RPMI8226 (cell line): ENCODE results near the gene PDE1A.
"Not testable (repeated sequence)": the region's sequence is repeated elsewhere in the genome, so short reads cannot be mapped to it uniquely, and the experiment has no call there.

ENCODE experiments used
- DNase-seq: peaks from one replicate; pipeline ENCODE4 v3.0.0-alpha.2; 2015

The PDE1A gene

DNA sequence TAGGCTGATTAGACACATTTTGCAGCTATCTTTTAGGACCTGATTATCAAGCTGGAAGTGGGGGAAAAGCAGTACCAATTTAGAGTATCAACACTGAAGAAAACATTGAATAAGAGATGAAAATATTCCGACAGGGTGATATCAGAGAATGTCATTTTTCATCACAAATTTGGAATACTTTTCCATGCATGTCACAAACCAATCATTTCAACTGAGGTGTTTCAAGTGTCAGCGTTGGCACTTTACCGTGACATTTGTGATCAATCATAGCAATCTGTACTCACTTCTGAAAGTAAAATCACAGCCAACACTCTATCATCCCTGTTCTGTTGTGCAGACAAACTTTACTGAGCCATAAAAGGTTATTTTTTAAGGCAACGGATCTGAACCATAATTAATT lies 75.4 kb downstream of the PDE1A start:
- DNase-seq = no peak

DNA sequence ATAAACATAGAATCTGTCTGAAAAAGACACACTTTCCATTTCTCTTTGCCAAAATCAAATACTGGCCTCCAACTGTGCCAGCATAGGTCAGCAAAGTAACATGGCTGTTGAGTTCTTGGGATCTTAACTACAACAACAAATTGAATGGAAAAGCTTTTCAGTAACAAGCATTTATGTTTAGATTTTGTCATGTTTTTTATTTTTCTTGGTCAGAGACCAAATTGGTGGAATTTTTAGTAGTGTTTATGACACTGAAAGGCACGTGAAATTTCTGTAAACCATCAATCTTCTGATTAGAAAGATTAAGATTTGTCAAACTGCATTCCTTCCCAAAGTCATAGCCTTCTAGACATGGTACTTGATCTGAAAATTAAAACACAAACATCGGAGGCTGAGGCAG lies 77.6 kb downstream of the PDE1A start:
- no peak for DNase-seq

DNA sequence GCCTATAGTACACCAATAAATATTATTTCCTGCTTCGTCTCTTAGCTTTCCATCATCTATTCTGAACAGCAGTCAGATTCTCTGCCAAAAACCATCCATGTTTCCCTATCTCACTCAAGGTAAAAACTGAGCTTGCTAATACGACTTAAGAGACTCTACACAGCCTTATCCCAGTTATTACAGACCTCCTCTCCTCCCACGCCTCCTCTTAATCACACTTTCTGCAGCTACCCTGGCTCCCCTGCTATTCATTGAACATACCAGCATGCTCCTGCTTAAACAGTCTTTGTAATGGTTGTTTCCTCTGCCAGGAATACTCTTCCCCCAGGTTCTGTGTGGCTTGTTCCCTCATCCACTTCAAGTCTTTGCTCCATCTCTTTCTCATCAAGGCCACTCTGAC lies 81.5 kb downstream of the PDE1A start:
- DNase-seq = no peak

DNA sequence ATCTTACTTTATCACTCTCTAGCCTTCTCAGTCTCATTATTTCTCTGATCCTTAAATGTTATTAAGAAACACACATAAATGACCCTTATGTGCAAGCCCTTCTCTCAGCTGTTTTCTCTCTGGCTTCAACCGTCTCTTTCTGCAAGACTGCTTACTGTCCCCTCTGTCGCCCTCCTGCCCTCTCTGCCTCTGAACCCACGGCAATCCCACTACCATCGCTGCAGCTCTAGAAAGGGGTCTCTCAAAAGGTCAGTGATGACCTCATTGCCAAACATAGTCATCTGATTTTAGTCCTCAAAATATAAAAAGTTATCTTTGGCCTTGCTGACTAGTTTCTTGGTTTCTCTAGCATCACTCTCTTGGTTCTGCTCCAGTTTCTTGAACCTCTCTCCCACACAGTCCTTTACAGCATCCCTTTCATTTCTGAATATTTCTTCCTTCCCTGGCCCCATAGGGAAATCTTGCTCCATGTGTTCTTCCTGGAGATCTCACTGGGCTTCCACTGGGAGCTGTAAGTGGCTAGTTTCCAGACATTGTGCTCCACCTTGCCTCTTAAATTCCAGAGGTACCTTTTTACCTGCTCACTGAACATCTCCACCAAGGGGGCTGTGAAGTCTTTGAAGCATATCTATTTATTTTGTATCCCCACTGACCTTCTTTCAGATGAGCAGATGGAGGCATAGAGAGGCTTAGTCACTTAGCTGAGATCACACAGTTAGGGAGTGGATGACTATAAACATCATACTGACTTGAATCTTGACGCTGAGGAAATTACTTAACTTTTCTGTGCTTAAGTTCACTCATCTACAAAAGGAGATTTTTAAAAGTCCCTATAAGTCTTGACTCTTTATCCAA lies 96.2 kb downstream of the PDE1A start:
- DNase-seq = no peak

DNA sequence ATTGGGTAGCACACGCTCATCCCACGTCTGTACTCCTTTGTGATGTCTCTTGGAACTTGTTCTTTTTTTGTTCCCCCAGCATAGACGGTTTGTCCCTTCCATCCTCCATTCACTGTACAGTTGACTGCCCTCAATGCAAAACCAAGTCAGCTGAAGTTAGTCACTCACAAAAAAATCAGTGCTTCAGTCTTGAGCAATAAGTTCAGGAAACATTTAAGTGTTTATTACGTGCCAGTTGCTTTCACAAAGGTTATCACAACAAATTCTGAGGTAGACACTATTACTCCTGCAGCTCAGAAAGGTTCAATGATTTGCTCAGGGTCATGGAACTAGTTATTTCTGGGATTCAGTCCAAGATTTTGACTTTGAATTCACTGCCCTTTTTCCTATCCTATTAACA lies 102.2 kb downstream of the PDE1A start:
- DNase-seq = no peak

DNA sequence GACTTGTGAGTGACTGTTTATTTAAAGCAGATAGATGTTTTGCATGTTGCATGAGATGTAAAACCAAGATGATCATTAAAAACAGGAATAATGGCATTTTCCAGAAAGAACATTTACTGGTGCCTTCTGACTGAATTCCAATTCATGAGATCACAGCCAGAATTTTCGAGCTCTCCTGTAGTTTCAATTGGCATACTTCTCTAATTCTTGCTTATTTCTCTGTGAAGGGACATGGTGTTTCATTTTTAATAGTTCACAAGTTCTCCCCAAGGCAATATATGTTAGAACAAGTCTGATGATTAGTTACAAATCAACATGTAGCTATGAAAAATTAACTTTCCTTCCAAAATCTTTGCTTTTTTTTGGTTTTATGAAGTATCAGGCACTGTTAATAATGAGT lies 105.7 kb downstream of the PDE1A start:
- no peak for DNase-seq

DNA sequence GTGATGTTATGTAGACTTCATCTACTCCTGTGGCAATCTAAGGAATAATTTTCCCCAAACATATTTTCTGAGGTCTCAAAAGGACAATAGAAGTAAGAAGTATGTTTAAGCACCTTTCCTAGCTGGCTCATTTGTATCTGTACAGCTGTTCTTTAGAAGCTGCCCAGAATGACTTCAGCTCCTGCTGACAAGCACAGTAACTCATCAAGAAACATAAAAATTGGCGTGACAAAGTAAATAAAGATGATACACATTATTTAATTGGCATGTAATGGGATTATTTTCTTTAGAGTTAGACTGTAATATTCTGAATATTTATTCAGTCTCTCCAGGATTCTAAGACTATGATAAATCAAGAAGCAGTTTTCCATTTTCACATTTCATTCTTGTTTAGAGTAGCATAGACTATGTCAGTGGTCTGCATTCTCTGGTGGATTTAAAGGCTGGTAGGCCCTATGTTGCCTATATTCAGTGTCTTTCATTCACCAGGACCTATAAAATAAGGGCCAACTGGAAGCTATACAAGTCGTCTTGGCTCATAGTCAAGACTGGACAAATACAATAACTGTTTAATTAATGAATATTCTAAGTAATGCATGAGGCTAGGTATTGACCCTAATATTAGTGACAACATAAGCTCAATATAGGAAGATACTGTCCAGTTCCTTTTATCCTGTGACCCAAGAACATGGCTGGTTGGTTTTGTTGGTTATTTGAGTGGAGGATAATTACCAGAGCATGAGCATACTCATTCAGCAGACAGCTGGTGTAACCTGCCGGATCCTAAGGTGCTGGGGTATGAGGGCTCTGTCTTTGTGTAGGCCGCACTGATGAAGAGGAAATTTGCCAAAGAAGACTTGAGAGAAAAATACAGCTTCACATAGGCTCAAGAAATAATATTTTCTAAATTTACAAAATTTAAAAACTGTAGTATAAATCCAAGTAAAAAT lies 107.0 kb downstream of the PDE1A start:
- DNase-seq = no peak

DNA sequence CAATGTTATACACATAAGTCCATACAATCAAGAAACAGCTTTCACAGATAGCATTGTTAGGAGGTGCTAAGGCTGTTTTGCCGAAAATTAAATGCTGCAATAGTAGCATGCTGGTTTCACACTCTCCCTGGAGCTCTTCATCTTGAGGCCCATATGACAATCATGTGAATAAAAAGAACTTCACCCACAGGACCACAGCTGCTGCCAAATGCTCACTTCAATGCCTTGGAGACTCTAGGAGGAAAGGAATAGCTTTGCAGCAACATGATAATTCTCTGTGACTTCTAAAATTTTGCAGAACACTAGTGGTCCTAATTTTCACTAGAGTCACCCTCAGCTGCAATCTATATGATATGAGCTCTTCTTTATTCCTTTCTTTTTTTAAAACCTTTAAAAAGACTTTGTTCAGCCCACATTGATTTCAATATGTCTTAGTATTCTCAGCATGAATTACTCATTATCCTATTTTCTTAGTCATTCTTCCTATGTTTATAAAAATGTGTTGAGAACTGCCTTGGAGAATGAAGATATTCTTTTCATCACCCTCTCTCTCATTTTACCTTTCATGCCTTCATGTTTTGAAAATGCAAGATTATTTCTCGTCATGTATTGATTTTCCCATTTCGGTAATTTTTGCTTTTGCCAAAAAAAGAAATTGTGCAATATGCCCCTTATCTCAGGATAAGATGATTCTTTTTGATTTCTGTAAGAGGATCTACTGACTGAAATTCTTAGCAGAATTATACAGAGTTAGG lies 108.2 kb downstream of the PDE1A start:
- no peak for DNase-seq

DNA sequence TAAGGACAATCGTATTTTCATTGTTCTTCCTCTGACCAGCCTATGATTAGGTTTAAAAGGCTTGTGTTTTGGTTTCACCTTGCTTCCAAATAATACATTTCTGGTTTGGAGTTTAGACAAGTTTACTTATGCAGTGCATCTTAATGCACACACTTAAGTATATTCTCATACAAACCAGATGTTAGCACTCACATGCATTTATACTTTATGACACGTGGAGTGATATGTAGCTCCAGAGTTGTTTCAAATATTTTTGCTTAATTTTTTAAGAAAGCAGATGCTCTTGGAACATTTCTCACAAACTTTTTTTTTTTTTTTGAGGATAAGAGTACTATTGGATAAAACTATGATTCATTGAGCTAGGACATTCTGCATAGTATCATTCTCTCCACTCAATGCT lies 109.9 kb downstream of the PDE1A start:
- DNase-seq = no peak

DNA sequence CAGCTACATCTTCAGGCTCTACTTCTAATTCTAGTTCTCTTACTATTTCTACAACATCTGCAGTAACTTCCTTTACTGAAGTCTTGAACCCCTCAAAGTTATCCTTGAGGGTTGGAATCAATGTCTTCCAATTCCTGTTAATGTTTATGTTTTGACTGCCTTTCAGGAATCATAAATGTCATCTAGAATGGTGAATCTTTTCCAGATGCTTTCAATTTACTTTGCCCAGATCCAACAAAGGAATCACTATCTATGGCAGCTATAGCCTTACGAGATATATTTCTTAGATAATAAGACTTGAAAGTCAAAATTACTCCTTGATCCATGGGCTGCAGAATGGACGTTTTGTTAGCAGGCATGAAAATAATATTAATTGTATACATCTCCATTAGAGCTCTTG lies 123.9 kb downstream of the PDE1A start:
- no peak for DNase-seq

DNA sequence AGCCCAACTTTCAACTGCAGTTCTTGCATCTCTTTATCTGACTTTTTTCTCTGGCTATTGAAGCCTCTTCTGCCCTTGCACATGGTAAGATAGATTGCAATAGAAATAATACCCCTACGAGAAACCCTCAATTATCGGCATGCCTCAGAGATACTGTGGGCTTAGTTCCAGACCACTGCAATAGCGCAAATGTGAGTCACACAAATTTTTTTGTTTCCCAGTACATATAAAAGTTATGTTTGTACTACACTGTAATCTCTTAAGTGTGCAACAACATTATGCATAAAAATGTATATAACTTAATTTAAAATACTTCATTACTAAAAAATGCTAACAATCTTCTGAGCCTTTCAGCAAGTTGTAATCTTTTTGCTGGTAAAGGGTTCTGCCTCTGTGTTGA lies 124.7 kb downstream of the PDE1A start:
- no peak for DNase-seq

DNA sequence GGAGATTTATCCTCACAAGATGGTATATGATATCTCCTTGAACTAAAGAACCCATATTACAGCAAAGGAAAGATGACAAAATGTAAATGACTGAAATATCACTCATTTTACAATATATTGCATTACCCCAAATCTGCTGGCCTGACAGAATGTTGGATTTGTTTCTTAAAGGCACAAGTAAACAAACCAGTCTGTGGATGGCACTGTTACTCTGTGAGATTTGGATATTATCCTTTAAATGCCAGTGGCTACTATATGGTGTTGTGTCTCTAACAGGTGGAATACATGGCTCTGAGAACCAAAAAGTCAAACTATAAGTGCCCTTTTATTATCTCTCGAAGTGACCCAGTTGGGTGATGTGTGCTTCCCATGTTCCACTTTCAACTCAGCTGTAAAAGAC lies 125.7 kb downstream of the PDE1A start:
- no peak for DNase-seq

DNA sequence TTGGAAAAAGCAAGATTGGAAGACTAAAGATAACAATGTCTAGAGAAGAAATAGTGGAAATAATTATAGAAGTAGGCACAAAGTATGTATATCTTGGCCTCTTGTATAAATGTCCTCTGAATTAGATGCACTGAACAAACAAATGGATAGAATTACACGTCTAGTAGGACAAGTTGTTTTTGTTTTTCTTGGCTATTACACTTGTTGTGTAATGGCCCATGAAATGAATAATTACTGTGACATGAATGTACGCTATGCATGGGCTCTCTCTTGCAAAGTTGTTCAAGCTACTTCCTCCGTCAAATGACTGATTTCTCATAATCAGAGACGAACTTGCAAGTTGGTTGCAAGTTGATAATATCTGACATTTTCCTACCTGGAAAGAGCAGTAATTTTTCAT lies 126.2 kb downstream of the PDE1A start:
- no peak for DNase-seq

DNA sequence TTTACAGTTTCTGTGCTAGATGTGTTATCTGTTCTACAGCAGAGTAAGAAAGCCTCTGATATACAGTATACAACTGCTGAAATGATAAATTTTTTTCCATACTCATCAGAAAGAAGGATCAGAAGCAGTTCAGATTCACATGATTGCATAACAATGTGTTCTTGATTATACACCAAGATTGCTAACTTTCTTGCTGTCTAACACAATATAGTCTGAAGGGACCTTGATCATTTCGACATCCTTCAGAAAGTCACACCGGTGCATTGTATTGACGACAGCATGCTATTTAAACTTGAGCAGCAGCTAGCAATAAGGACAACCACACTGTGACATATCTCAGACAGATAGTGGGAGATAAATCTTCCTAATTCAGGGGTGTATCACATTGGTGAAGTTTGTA lies 127.2 kb downstream of the PDE1A start:
- no peak for DNase-seq

DNA sequence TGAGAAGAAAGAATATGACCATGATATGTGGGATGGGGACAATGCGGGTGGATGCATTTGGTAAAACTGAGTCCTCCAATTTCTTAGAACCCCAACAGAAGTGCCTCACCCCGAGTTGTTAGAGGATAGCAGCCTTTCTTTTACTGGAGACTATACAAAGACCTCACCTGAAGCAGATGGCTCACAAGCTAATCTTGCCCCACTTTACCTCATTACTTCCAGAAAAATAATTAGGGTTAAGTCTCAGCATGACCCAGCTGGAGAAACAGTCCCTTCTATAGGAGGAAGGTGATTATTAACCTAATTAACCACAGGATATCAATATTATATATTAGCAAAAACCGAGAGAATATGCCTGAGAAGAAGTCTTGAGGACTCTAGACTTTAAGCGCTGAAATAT lies 128.4 kb downstream of the PDE1A start:
- no peak for DNase-seq

DNA sequence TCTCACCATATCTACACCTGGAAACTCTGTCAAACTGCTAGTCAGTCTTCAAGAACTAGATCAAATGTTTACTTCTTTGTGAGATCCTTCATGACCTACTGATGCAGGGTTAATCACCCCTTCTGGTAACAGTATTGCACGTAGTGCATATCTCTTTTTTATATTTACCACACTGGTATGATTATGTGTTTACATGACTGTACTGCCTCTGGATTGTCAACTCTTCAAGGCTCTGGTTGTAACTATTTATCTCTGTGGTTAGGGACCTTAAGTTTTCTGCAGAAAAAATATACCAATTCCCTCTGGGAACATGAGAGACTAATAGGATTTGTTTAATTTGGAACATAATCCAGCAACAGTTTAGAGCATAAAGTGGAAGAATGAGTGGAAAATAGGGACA lies 135.5 kb downstream of the PDE1A start:
- DNase-seq = no peak

DNA sequence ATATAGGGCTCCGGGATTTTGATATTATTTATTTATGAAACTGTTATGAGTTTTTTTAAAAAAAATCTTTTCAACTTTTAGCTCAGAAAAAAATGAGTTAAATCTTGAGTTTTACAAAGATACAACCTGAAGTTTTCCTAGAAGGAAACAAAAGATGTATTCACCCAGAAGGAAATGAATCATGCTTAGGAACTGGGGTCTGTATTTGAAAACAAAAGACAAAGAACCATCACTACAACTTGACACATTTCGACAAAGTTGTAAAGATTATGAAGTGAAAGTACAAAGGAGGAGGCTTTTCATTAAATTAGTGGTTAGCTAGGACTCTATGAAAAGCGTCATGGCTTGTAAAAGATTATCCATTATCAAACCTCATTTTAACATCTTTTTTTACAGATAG lies 143.3 kb downstream of the PDE1A start:
- no peak for DNase-seq

DNA sequence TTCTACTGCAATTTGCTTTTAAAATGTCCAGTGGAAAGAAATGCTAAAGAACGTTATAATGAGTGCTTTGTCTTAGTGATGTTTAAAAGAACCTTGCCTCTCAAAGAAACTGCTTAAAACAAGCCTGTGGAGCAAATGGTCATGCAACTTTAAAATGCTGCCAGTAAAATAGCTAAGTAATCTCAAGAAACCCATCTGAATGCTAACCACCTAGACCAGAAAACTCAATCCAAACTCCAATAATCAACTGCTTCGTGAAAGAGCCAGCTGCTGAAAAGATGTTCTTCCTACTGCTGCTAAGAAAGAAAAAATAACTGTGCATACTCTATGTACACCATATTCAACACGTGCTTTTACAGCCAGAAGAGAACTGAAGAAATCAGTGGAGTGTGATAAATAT lies 145.6 kb downstream of the PDE1A start:
- DNase-seq = no peak

DNA sequence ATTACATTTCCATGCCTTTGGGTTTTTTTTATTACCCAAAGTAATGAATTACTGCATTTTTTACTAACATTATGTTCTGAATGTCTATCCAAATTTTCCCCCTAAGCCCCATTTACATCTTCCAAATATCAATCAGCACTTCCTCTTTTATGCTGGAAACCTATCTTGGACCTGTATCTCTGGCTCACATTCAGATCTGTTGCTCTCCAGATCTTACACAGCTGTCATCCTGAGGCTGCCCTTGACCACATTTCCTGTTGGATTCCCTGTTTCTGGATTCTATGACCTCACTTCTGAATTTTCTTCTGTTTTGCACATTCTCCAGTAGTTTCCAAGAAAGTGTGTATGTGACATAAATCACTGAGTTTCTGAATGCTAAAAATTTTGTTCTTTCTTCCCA lies 146.7 kb downstream of the PDE1A start:
- DNase-seq = no peak

DNA sequence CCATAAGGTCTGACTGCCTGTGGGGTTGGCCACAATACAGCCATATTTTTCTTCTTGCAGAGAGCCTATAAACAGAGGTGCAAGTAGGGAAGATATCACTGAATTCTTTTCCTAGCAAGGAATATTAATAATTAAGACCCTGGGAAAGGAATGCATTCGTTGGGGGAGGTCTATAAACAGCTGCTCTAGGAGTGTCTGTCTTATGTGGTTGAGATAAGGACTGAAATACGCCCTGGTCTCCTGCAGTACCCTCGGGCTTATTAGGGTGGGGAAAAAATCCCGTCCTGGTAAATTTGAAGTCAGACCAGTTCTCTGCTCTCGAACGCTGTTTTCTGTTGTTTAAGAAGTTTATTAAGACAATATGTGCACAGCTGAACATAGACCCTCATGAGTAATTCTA lies 150.2 kb downstream of the PDE1A start:
- not testable (repeated sequence) for DNase-seq

DNA sequence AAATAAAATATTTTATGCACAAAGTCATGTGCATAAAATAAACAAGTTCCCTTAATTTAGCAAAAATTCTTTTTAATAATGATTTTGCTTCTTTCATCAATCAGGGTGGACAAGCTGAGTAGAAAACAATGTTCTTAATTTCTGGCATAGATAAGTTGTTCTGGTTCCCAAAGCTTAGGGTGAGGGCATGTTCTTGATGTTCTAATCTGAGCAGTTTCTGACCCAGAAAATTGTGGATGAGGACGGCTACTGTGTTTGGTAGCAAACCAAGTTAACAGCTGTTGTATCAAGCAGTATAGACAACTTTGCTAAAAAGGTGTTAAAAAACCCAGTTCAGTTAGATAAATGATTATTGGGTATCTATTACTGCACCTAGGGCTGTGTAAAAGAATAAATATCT lies 158.9 kb downstream of the PDE1A start:
- no peak for DNase-seq

DNA sequence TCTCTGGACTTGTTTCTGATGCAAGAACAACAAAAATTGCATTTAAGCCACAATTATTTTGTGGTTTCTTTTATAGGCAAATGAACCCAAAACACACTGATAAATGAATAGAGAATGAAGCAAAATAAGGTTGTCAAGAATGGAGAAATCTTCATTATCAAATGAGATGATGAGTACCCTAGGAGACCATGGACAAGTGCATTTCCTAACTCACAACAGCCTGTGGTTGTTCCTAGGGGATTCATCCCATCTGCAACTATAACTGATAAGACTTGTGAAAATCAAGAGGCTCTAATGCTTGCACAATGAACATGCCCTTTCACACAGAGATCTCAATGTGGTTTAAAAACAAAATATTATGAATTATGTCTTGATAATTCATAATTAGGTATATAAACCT lies 159.9 kb downstream of the PDE1A start:
- no peak for DNase-seq

DNA sequence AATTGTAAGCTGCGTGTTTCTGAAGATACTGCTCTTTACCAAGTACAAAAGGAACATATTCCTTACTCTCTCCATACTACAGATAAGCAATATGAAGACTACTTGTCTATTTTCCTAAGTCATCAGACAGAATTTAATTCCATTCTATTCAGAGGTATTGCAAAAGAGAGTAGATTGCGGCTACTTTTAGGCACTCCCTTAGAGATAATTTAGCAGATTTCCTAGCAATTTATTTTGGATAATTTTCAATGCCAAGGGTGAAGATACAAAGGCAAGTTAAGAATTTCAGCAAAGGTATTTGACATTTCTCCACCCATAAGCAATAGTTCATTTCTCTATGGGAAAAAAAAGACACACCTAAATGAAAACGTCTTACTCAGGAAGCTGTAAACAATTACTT lies 161.1 kb downstream of the PDE1A start:
- no peak for DNase-seq
